NCI-H2196 treated with DMSO at 0.1 percent for 48 hours (cell line): ENCODE measurements around the gene INMT.

Experiments used
- DNase-seq: peaks from one replicate; lab custom pipeline; 2025; ENCODE audit not compliant: unreplicated experiment; lab: John Stamatoyannopoulos, UW

The INMT gene

GRCh38 chr7:30727061-30727945 lies 24.6 kb upstream of the INMT start:
- DNase-seq = no peak

DNA sequence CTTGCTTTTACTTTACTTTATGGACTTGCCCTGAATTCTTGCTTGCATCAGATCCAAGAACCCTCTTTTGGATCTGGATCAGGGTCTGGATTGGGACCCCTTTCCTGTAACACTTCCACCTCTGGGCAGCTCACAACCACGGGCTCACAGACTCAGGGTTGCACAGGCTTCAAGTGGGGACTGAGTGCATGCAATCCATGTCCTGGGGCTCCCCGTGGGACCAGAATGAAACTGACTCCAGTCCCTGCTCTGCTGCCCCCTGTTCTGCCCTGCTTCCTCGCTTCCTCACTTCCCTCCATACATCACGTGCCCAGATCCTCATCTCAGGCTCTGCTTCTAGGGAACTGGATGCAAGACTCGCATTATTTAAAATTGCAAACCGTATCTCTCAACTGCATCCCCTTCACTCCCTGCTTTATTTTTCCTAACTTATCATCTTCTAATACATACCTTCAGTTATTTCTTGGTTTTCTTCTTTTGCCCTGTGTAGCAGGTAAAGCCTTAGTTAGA lies 23.3 kb upstream of the INMT start:
- no peak for DNase-seq

DNA sequence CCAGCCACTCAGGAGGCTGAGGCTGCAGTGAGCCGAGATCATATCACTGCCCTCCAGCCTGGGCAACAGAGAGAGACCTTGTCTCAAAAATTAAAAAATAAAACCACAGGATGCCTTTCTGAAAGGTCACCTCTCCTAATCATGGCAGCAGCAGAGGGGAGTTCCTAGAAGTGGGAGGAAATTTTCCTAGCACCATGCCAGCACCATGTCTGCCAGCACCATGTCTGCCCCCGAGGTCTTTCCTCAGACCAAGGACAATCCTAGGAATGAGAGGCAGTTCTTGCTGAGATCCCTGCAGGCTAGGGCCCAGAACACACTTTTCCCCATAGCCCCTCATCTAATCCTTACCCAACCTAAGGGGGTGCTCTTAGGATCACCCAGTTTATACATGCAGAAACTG lies 22.3 kb upstream of the INMT start:
- DNase-seq = no peak

DNA sequence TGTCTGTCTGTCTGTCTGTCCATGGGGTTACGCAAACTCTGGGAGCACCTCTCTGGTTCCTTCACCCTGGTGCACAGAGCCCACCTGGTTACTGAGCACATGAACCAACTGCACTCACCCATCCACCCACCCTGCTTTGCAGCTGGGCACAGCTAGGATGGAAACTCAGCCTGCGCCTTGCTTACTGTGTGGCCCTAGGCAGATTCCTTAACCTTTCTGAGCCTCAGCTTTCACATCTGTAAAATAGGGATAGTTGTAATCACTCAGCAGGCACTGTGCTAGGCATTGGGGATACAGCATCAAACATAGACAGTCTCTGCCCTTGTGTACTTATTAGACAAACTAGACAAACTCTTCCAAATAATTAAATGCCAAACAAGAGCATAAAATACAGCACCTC lies 21.8 kb upstream of the INMT start:
- no peak for DNase-seq

GRCh38 chr7:30730996-30731395 lies 20.9 kb upstream of the INMT start:
- DNase-seq = no peak

GRCh38 chr7:30731581-30731980 lies 20.4 kb upstream of the INMT start:
- DNase-seq = no peak

DNA sequence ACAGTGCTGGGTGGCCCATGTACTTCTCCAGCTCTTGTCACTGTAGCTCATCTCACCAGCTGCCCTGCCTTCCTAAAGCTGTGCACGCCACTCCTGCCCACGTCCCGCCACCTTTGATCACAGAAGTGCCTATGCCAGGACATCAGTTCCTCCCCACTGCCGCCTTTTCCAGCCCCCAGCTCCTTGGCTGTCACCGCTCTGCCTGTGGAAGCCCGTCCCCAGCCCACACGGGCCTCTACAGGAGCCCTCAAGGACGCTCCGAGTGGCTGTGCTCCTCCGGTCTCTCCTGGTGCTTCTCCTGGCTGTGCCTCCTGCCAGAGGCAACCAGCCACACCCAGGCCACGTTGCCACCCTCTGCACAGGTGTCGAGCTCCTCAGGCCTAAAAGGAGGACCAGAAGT lies 19.3 kb upstream of the INMT start:
- no peak for DNase-seq

GRCh38 chr7:30733216-30733615 lies 18.7 kb upstream of the INMT start:
- DNase-seq = no peak

- DNase-seq = no peak
Observed at GRCh38 chr7:30733691-30734090, 18.2 kb upstream of the INMT start.

DNA sequence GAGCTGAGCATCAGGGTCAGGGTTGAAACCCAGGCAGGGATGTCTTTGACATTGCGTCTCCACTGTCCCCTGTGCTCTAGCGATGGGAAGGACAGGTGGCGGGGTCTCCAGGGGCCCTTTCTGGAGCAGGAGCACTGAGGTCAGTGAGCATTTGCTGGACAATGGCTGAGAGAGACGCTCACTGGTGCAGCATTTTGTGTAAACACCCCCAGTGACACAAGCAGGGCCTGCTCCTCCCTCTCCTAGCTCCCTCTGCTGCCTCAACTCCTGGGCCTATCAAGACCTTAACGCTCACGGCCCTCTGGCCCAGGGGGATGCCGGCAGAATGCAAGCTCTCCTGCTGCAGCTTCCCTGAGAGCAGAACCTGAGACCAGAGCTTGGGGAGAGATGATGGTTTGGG lies 17.4 kb upstream of the INMT start:
- DNase-seq = no peak

- DNase-seq = no peak
Observed at GRCh38 chr7:30735631-30736030, 16.3 kb upstream of the INMT start.

DNA sequence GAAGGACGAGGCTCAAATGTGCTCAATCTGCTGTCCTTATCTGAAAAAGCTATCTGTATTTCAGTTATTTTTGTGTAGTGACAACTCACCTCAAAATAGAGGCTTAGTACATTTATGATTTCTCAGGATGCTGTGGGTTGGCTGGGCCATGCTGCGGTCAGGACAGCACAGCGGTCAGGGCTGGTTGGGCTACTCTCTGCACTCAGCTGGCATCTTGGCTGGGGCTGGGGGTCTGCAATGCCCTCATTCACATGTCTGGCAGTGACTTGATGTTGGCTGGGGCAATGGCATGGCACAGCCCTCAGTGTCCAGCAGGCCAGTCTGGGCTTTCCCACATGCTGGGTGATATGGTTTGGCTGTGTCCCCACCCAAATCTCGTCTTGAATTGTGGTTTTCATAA lies 15.6 kb upstream of the INMT start:
- DNase-seq = no peak

DNA sequence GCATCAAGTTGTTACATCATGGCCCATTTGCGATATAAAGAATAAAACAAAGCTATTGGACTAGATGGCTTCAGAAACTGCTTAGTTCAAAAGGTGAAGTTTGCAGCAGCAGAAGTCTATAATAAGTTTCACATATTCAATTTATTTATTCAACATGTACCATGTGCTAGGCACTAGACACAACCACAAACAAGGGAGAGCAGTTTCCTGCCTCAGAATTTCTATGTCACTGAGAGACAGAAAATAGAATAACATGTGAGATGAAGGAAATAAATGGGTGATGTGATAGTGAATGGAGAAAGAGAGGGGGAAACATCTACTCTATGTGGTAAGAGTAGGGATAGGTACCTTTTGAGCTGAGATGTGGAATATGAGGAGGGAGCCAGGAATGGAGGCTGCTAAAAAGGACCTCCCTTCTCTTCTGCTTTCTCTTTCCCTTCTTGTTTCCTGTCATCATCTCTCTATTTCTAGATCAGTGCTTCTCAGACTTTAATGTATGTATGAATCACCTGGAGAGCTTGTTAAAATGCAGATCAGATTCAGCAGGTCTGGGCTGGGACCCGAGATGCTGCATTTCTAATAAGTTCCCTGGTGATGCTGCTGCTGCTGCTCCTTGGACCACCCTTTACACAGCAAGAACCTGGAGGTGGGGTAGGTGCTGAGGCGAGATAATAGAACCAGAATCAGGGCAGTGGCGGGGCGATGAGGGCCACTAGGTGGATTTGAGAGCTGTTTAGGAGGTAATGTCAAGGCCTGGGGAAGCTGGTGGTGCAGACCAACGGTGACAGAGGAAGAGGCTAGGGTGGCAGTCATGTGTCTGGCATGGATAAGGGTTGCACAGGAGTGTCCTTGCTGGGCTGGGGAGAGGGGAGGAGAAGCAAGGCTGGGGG lies 13.7 kb upstream of the INMT start:
- no peak for DNase-seq

- no peak for DNase-seq
Observed at GRCh38 chr7:30739691-30740090, 12.2 kb upstream of the INMT start.

- peak; percentile 41 for DNase-seq
Observed at GRCh38 chr7:30740417-30741181, 11.3 kb upstream of the INMT start.

GRCh38 chr7:30741289-30741688 lies 10.6 kb upstream of the INMT start:
- no peak for DNase-seq

DNA sequence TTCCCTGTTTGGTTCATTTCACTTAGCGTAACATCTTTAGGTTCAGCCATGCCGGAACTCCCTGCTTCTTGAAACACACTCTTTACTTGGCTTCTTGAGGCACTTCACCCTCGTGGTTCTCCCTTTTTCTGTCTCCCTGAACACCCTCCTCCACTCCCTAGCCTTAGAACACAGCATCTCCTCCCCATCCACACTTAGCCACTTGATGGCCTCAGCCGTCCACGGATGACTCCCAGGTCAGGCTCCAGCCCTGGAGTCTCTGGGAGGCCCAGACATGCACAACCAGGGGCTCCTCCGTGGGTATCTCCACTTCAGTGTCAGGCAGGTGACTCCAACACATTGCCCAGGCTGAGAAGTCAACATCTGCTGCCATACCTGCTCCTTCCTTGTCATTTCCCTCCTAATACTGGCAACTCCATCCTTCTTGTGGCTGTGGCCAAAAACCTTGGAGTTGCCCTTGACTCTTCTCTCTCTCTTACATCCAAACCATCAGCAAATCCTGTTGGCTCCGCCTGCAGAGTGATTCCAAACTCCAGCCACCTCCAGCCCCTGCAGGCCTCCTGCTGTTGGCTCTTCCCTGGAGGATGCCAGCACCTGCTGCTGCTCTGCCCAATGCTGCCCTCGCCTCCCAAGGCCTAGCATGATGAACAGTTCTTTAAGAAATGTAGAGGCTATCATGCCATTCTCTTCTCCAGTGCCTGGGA lies 8.4 kb upstream of the INMT start:
- DNase-seq = no peak

- DNase-seq = no peak
Observed at GRCh38 chr7:30744075-30744417, 7.9 kb upstream of the INMT start.

DNA sequence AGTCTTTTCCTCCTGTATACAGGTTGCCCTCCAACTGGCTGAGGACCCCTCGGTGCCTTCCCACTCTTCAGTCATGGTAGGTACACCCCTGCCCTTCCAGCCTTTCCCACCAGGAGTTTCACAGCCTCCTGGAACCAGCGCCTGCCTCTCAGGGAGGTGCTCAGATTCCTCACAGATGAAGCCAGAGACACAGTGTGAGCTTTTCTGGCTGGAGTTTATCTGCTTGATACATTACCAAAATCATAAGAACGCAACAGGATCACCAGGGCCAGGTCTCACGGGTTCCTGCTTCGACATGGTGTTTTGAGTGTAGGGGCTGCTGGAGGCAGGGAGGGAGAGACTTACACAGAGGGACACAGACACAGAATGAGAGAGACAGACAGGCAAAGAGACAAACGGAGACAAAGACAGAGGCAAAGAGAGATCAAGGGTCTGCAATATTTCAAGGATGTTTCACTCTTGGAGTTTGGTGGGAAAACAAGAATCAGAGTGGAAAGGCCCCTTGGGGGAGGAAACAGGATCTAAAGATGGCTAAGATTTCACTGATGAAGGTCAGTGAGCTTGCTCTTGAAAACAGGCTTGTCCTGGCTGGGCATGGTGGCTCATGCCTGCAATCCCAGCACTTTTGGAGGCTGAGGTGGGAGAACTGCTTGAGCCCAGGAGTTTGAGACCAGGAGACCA lies 6.5 kb upstream of the INMT start:
- DNase-seq = no peak

GRCh38 chr7:30750010-30750409 lies 1.9 kb upstream of the INMT start:
- DNase-seq = no peak
